Loucy (cell line): ENCODE measurements around the gene GNB1.

Source experiments
- CTCF ChIP-seq: fragments of 200-600 bp; sonication (generic); conservative IDR thresholded peaks from 2 replicates; pipeline ENCODE4 v1.5.1; 2014; ENCODE audit warnings: mild to moderate bottlenecking, antibody characterized with exemption, low read length
- EZH2phosphoT487 ChIP-seq: fragments of 200-600 bp; IDR thresholded peaks from 2 replicates; pipeline ENCODE4 v1.6.1; 2018; ENCODE audit warnings: antibody characterized with exemption, mild to moderate bottlenecking, moderate library complexity, borderline replicate concordance

- TF ChIP-seq CTCF = no peak
- TF ChIP-seq EZH2phosphoT487 = no peak
Measured at GRCh38 chr1:1819762-1820161, 71.1 kb downstream of the GNB1 start.
